H1 (cell line): ENCODE results near the gene HS6ST1.

Experiments
- BCL11A ChIP-seq, 2 experiments: IDR thresholded peaks; one replicate each; pipeline ENCODE4 v1.6.1; 2011; ENCODE audit warnings: low read depth in 2 of 2, low read length in 2 of 2, mild to moderate bottlenecking in 2 of 2
- EGR1 ChIP-seq: IDR thresholded peaks from 2 replicates; pipeline ENCODE4 v1.6.1; 2011; ENCODE audit warnings: low read depth, low read length, borderline replicate concordance
- EP300 ChIP-seq, 2 experiments: IDR thresholded peaks; 1 replicate in 1 of 2; 2 replicates in 1 of 2; pipeline ENCODE4 v1.6.1; 2011 to 2012; ENCODE audit warnings: low read depth in 2 of 2, low read length in 2 of 2, mild to moderate bottlenecking in 2 of 2, borderline replicate concordance in 1 of 2, inconsistent platforms in 1 of 2, moderate library complexity in 1 of 2
- EZH2 ChIP-seq: fragments of 200-600 bp; sonication (generic); IDR thresholded peaks from 2 replicates; pipeline ENCODE4 v1.7.1; 2012; ENCODE audit warnings: low read depth, mild to moderate bottlenecking, moderate library complexity, low read length, inconsistent platforms; ENCODE audit not compliant: severe bottlenecking
- FOSL1 ChIP-seq: IDR thresholded peaks from 2 replicates; pipeline ENCODE4 v1.6.1; 2011; ENCODE audit warnings: mild to moderate bottlenecking, low read depth, low read length, moderate library complexity; ENCODE audit not compliant: insufficient read depth
- JUN ChIP-seq: IDR thresholded peaks from 2 replicates; pipeline ENCODE4 v1.6.1; 2011; ENCODE audit warnings: low read depth, mild to moderate bottlenecking, improper control_type of control experiment, low read length
- JUND ChIP-seq: IDR thresholded peaks from 2 replicates; pipeline ENCODE4 v1.6.1; 2011; ENCODE audit warnings: mild to moderate bottlenecking, improper control_type of control experiment, low read length
- MAFK ChIP-seq: IDR thresholded peaks from 2 replicates; pipeline ENCODE4 v1.6.1; 2012; ENCODE audit warnings: low read depth, mild to moderate bottlenecking, improper control_type of control experiment, low read length
- PHF8 ChIP-seq: fragments of 200-600 bp; sonication (generic); conservative IDR thresholded peaks from 2 replicates; pipeline ENCODE4 v1.7.1; 2012; ENCODE audit warnings: low read depth, mild to moderate bottlenecking, inconsistent platforms, low read length, moderate library complexity
- SAP30 ChIP-seq: fragments of 300-600 bp; sonication (generic); IDR thresholded peaks from 2 replicates; pipeline ENCODE4 v1.7.1; 2012; ENCODE audit warnings: low read length, moderate library complexity, mild to moderate bottlenecking, inconsistent platforms; ENCODE audit not compliant: insufficient read depth, insufficient replicate concordance
- SRF ChIP-seq: IDR thresholded peaks from 2 replicates; pipeline ENCODE4 v1.6.1; 2011; ENCODE audit warnings: mild to moderate bottlenecking, low read depth, low read length, moderate library complexity
- TAF1 ChIP-seq: IDR thresholded peaks from 2 replicates; pipeline ENCODE4 v1.6.1; 2011; ENCODE audit warnings: mild to moderate bottlenecking, low read depth, low read length
- TCF12 ChIP-seq: IDR thresholded peaks from 2 replicates; pipeline ENCODE4 v1.6.1; 2011; ENCODE audit warnings: low read depth, mild to moderate bottlenecking, low read length
- TF ChIP-seq, protein P1 (sequence below), 3 experiments: IDR thresholded peaks; 1 replicate in 2 of 3; 2 replicates in 1 of 3; pipeline versions ENCODE4 v1.5.1 to v1.6.1; 2011; ENCODE audit warnings: low read length in 3 of 3, mild to moderate bottlenecking in 3 of 3, inconsistent platforms in 2 of 3, low read depth in 1 of 3, moderate library complexity in 1 of 3; ENCODE audit not compliant: insufficient read depth in 1 of 3; ENCODE audit errors: control extremely low read depth in 1 of 3

- TF ChIP-seq, protein P1, sequence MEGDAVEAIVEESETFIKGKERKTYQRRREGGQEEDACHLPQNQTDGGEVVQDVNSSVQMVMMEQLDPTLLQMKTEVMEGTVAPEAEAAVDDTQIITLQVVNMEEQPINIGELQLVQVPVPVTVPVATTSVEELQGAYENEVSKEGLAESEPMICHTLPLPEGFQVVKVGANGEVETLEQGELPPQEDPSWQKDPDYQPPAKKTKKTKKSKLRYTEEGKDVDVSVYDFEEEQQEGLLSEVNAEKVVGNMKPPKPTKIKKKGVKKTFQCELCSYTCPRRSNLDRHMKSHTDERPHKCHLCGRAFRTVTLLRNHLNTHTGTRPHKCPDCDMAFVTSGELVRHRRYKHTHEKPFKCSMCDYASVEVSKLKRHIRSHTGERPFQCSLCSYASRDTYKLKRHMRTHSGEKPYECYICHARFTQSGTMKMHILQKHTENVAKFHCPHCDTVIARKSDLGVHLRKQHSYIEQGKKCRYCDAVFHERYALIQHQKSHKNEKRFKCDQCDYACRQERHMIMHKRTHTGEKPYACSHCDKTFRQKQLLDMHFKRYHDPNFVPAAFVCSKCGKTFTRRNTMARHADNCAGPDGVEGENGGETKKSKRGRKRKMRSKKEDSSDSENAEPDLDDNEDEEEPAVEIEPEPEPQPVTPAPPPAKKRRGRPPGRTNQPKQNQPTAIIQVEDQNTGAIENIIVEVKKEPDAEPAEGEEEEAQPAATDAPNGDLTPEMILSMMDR (IDR thresholded peaks at IDR 0.05; ENCODE audit: control extremely low read depth in 1 of 3, insufficient read depth in 1 of 3, low read depth in 1 of 3, low read length in 3 of 3): peak in 2 of 3 experiments; percentile 13 to 32; a peak in 2 of 4 replicates
- TF ChIP-seq TCF12 (no peak), SRF (no peak), JUN (no peak), EGR1 (no peak), EZH2 (no peak), MAFK (no peak), FOSL1 (no peak), JUND (no peak), TAF1 (no peak), EP300 (IDR thresholded peaks at IDR 0.05; ENCODE audit: borderline replicate concordance in 1 of 2, low read depth in 2 of 2, low read length in 2 of 2) (no peak), PHF8 (no peak), SAP30 (no peak), BCL11A (IDR thresholded peaks at IDR 0.05; ENCODE audit: low read depth in 2 of 2, low read length in 2 of 2) (no peak)
These were observed 5.4 kb downstream of the HS6ST1 start for GRCh38 chr2:128313091-128313836.
